SIG-M5 treated with dmso at 0.1 percent for 504 hours (cell line): ENCODE data around the gene SLC17A8.
"Not testable (repeated sequence)": the region's sequence is repeated elsewhere in the genome, so short reads cannot be mapped to it uniquely, and the experiment has no call there.

Experiments used
- DNase-seq: peaks from one replicate; lab custom pipeline; 2025; ENCODE audit not compliant: unreplicated experiment; lab: John Stamatoyannopoulos, UW

SLC17A8 gene

GRCh38 chr12:100356644-100357223, at the start of gene SLC17A8:
Gene SLC17A8 (plus strand): TSS chr12:100357074. CDS start chr12:100357392, 318 bp downstream.
- DNase-seq, result no peak

- not testable (repeated sequence) for DNase-seq
These were observed 48.7 kb upstream of the SLC17A8 start for GRCh38 chr12:100308138-100308537.

GRCh38 chr12:100311317-100311716, 45.6 kb upstream of the SLC17A8 start:
- DNase-seq, result no peak

- DNase-seq, result no peak
These were observed 39.5 kb upstream of the SLC17A8 start for GRCh38 chr12:100317371-100317770.

GRCh38 chr12:100324498-100324897, 32.4 kb upstream of the SLC17A8 start:
- DNase-seq, result no peak

- no peak for DNase-seq
These were observed 30.7 kb upstream of the SLC17A8 start for GRCh38 chr12:100326208-100326607.

GRCh38 chr12:100329800-100330199, 27.1 kb upstream of the SLC17A8 start:
- no peak for DNase-seq

- no peak for DNase-seq
These were observed 25.0 kb upstream of the SLC17A8 start for GRCh38 chr12:100331871-100332270.

- DNase-seq, result no peak
These were observed 24.0 kb upstream of the SLC17A8 start for GRCh38 chr12:100332852-100333251.

GRCh38 chr12:100337299-100337698, 19.6 kb upstream of the SLC17A8 start:
- DNase-seq, result no peak

GRCh38 chr12:100337727-100338126, 19.1 kb upstream of the SLC17A8 start:
- DNase-seq, result no peak

GRCh38 chr12:100339071-100339470, 17.8 kb upstream of the SLC17A8 start:
- no peak for DNase-seq

GRCh38 chr12:100342897-100343296, 14.0 kb upstream of the SLC17A8 start:
- DNase-seq, result not testable (repeated sequence)

- not testable (repeated sequence) for DNase-seq
These were observed 12.5 kb upstream of the SLC17A8 start for GRCh38 chr12:100344351-100344750.

- DNase-seq, result no peak
These were observed 11.7 kb upstream of the SLC17A8 start for GRCh38 chr12:100345020-100345767.

GRCh38 chr12:100346660-100347059, 10.2 kb upstream of the SLC17A8 start:
- no peak for DNase-seq

GRCh38 chr12:100348657-100349454, 8.0 kb upstream of the SLC17A8 start:
- DNase-seq, result peak; percentile 4

GRCh38 chr12:100359248-100359647, 2.4 kb downstream of the SLC17A8 start:
- DNase-seq, result no peak

GRCh38 chr12:100359822-100360221, 2.9 kb downstream of the SLC17A8 start:
- DNase-seq, result no peak

- no peak for DNase-seq
These were observed 3.6 kb downstream of the SLC17A8 start for GRCh38 chr12:100360450-100360849.

GRCh38 chr12:100364324-100364723, 7.5 kb downstream of the SLC17A8 start:
- no peak for DNase-seq

- no peak for DNase-seq
These were observed 8.5 kb downstream of the SLC17A8 start for GRCh38 chr12:100365411-100365810.
